ENCODE results near the gene UIMC1. TPM values are rescaled to one million over a fixed set of nuclear protein-coding genes. Genes with fewer than 3 reads are reported as not detected.

UIMC1 gene
- total RNA-seq, 2 donors from 2014 or later: 19.1 to 27.2 TPM

DNA sequence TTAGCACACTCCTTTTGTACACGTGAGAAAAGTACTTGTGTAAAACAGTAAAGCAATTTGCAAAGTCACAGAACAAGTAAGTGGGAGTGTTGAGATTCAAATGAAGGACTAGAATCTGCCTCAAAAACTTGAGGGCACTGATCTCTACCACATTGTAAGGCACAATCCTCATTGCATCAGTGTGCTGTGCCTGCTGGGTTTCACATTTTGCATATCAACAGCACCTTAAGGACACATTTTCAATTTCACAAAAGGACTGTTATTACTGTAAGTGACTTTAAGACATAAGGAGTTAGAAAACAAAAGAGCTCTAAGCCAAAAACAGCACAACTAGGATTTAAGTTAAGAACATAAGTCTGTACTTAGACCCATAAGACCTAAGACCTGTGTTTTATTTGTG lies 62.8 kb downstream of the UIMC1 start:
- no peak overlapping the region for H3K27ac ChIP-seq
- TF ChIP-seq POLR2A (IDR thresholded peaks at IDR 0.05): no peak
- TF ChIP-seq, protein P1, sequence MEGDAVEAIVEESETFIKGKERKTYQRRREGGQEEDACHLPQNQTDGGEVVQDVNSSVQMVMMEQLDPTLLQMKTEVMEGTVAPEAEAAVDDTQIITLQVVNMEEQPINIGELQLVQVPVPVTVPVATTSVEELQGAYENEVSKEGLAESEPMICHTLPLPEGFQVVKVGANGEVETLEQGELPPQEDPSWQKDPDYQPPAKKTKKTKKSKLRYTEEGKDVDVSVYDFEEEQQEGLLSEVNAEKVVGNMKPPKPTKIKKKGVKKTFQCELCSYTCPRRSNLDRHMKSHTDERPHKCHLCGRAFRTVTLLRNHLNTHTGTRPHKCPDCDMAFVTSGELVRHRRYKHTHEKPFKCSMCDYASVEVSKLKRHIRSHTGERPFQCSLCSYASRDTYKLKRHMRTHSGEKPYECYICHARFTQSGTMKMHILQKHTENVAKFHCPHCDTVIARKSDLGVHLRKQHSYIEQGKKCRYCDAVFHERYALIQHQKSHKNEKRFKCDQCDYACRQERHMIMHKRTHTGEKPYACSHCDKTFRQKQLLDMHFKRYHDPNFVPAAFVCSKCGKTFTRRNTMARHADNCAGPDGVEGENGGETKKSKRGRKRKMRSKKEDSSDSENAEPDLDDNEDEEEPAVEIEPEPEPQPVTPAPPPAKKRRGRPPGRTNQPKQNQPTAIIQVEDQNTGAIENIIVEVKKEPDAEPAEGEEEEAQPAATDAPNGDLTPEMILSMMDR (IDR thresholded peaks at IDR 0.05): no peak
- H3K4me3 ChIP-seq: no peak overlapping the region
- no peak for DNase-seq
- ATAC-seq: no peak
- WGBS, 2 donors: 83 to 89% methylated on average over 1 of the region's 1 CpG
- H3K36me3 ChIP-seq (replicated peaks in 1 of 2; ENCODE audit: insufficient read depth in 1 of 2, low read depth in 2 of 2): peaks cover 9 to 15% of the 10 kb centered on the region in 2 donors
- intact Hi-C loops (cut with DNase I): no loop called here
- no peaks in the 10 kb centered on the region for H3K9me3 ChIP-seq
- no peaks in the 10 kb centered on the region for H3K4me1 ChIP-seq
- no peaks in the 10 kb centered on the region for H3K27me3 ChIP-seq

DNA sequence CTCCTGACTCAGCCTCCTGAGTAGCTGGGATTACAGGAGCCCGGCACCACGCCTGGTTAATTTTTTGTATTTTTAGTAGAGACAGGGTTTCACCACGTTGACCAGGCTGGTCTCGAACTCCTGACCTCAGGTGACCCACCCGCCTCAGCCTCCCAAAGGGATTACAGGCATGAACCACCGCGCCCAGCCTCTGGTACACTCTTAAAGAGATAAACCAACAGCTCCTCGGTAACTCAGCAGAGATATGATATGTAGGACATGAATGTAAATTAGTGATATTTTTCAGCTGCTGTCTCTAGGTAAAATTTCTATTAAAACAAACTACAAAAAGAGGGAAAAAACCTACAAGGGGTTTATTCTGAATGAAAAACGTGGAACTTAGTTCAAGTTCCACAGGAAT lies 64.6 kb downstream of the UIMC1 start:
- ATAC-seq (no peak), DNase-seq (no peak)
- intact Hi-C loops (cut with DNase I): no loop called here
- TF ChIP-seq POLR2A (IDR thresholded peaks at IDR 0.05): no peak
- TF ChIP-seq, protein P1 (IDR thresholded peaks at IDR 0.05): no peak
- peaks cover 9 to 14% of the 10 kb centered on the region in 2 donors for H3K36me3 ChIP-seq (replicated peaks in 1 of 2; ENCODE audit: insufficient read depth in 1 of 2, low read depth in 2 of 2)
- H3K4me1 ChIP-seq: no peaks in the 10 kb centered on the region
- no peaks in the 10 kb centered on the region for H3K27me3 ChIP-seq
- no peak overlapping the region for H3K4me3 ChIP-seq
- no peaks in the 10 kb centered on the region for H3K9me3 ChIP-seq
- H3K27ac ChIP-seq: no peak overlapping the region
- WGBS, 2 donors: 83 to 91% methylated on average over 9 of the region's 9 CpGs

DNA sequence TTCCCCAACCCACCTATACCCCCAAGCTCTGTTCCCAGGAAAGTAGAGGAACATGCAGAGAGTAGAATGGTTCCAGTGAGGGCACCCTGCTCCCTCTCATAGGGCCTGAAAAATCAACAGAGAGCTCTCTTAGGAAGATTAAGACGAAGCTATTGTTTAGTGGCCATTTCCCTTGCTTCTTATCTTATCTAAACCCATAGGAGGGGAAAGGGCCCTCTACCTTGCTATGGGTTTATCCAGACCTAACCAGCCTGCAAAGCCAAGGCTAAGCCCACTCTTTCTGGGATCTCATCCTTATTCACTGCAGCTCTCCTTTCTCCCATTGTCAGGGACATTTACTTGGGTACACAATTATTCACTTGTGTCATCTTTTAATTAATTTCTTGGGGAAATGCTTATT lies 68.1 kb downstream of the UIMC1 start:
- 33 to 70% methylated on average over 1 of the region's 1 CpG for WGBS, 2 donors

DNA sequence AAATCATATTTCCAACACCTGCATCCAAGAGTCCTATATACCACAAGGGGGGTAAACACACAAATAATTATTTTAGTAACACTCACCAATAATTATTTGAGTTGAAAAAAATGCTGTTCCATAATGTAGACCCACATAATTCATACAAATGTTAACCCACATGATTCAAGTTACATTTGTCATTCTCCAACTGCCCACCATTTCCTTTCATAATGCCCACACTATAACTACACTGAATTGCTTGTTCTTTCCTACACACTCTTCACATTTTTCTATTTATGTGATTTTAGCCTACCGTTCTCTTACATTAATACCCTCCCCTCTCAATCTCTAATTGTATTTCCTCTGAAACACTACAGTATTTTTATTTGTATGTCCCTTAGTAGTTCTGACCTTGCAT lies 71.6 kb downstream of the UIMC1 start:
- no peak for ATAC-seq
- WGBS, 2 donors: 37 to 94% methylated on average over 1 of the region's 1 CpG
- no peaks in the 10 kb centered on the region for H3K9me3 ChIP-seq
- no peak overlapping the region for H3K4me3 ChIP-seq
- H3K27me3 ChIP-seq: no peaks in the 10 kb centered on the region
- intact Hi-C loops (cut with DNase I): no loop called here
- DNase-seq: no peak
- H3K36me3 ChIP-seq (replicated peaks in 1 of 2; ENCODE audit: insufficient read depth in 1 of 2, low read depth in 2 of 2): peaks cover 0 to 5% of the 10 kb centered on the region in 2 donors
- H3K27ac ChIP-seq: no peak overlapping the region
- H3K4me1 ChIP-seq: peaks cover 6% of the 10 kb centered on the region
- TF ChIP-seq, protein P1 (IDR thresholded peaks at IDR 0.05): no peak
- no peak for TF ChIP-seq POLR2A (IDR thresholded peaks at IDR 0.05)

More for the DNA sequence above, 68.1 kb downstream of the UIMC1 start:
- DNase-seq: no peak
- H3K27me3 ChIP-seq: no peaks in the 10 kb centered on the region
- H3K36me3 ChIP-seq (replicated peaks in 1 of 2; ENCODE audit: insufficient read depth in 1 of 2, low read depth in 2 of 2): peaks cover 9 to 12% of the 10 kb centered on the region in 2 donors
- no peak overlapping the region for H3K27ac ChIP-seq
- no peak for TF ChIP-seq POLR2A (IDR thresholded peaks at IDR 0.05)
- TF ChIP-seq, protein P1 (IDR thresholded peaks at IDR 0.05): no peak
- peaks cover 6% of the 10 kb centered on the region for H3K4me1 ChIP-seq
- no peaks in the 10 kb centered on the region for H3K9me3 ChIP-seq
- intact Hi-C loops (cut with DNase I): no loop called here
- ATAC-seq: no peak
- no peak overlapping the region for H3K4me3 ChIP-seq

DNA sequence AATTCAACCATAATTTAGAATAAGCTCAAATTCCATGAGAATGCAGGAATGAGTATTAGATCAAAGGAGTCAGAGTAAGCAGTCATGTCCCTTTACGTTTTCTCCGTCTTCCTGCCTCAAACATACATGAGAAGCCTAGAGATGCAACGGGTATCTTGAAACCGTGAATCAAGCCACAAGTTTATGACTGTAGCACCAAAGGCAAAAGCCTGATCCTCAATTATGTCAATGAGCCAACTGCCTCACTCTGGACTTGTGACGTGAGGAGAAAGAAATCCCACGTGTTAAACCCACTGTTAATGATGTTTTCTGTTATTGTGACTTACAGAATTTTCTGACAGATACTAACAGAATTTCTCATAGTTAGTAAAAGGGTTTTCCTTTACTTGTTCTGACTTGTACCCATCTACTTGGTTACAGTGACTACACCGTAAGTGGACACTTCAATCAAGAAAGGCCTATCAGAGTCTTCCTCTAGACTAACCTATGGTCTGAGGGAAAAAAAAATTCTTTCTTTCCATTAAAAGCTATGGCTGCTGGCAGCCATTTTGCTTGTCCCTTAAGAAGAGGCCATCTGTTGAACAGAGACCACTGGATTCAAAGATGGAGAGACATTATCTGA lies 72.2 kb downstream of the UIMC1 start:
- DNase-seq: no peak
- no peak for TF ChIP-seq POLR2A (IDR thresholded peaks at IDR 0.05)
- TF ChIP-seq, protein P1 (IDR thresholded peaks at IDR 0.05): no peak
- 93 to 95% methylated on average over 7 of the region's 7 CpGs for WGBS, 2 donors
- intact Hi-C loops (cut with DNase I): no loop called here
- H3K4me1 ChIP-seq: peaks cover 6% of the 10 kb centered on the region
- no peaks in the 10 kb centered on the region for H3K9me3 ChIP-seq
- H3K36me3 ChIP-seq (replicated peaks in 1 of 2; ENCODE audit: insufficient read depth in 1 of 2, low read depth in 2 of 2): peaks cover 0 to 5% of the 10 kb centered on the region in 2 donors
- H3K27me3 ChIP-seq: no peaks in the 10 kb centered on the region
- no peak overlapping the region for H3K4me3 ChIP-seq
- no peak for ATAC-seq
- H3K27ac ChIP-seq: no peak overlapping the region
